HT1080 (cell line): Measurements from ENCODE around the gene EBF3. TPM values are rescaled to one million over a fixed set of nuclear protein-coding genes. Genes with fewer than 3 reads are reported as not detected.

Source experiments
- DNase-seq: peaks from one replicate; pipeline ENCODE4 v3.0.0-alpha.2; 2015; ENCODE audit warnings: low read depth
- total RNA-seq: library from RNA; depleted of rRNA; stranded (reverse); fragments of >200 nt; shearing (Covaris generic); gene quantifications from 2 replicates; pipeline ENCODE4 v1.2.3, GENCODE V29; 2014

EBF3 gene
- total RNA-seq, 1 experiment from 2014 or later: not detected

DNA sequence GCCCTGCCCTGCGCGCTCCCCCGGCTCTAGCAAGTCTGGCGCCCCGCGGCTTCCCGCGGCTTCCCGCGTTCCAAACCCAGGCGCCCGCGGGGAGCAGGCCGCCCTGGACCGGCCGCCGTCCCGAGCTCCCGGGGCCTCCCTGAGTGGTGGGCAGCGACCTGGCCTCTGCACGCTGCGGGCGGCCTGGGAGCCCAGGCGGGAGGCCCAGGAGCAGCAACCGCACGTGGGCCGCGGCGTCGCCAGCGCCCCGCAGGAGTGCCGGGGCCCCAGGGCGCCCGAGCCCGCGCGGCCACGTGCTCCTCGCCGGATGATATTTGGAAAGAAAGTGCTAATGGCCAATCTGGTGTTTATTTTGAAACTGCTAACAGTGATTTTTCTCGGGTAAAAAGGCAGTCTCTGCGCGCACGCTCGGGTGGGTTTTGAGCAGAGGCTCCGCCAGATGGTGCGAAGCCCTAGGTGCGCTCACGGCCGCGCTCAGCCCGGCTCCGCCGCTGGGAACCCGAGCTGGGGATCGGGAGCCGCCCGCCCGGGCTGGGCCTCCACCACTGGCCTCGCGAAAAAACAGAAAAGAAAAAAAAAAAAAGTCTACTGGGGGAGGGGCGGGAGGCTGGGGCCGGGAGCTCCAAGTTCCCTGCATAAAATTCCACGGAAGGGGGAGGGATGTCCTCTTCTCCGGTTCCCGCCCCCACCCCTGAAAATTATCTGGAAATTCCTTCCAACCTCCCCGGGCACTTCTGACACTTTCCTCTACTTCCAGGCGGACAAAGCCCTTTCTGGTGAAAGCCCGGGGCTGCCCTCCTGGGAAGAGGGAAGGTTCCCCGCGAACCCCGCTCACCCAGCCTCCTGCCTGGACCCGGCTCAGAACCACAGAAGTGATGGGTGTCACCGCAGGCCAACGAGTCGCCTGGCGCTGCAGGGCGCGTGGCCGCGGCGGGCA, 4.3 kb downstream of the EBF3 start:
- no peak for DNase-seq

GRCh38 chr10:129958629-129959543, 5.2 kb downstream of the EBF3 start:
- DNase-seq: no peak

DNA sequence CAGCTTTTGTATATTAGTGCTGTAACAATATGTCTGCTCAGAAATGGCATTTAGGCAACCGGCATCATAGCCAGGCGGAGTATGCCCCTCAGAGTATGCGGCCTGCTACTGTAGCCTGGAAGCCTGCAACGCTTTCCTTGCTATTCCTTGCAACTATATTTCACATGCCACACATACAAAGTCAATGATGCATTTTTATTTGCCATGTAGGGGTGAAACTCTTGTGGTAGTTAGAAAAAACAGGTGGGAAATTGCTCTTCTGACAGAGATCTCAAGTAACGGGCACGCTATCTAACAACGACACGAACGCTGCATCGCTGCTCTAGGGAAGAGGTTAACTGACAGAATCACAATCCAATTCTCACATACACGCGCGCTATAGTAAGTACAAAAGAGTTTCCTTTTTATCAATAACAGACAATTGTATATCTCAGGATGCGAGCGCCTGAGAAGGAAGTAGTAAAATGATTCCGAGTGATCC, 5.9 kb downstream of the EBF3 start:
- DNase-seq: no peak

DNA sequence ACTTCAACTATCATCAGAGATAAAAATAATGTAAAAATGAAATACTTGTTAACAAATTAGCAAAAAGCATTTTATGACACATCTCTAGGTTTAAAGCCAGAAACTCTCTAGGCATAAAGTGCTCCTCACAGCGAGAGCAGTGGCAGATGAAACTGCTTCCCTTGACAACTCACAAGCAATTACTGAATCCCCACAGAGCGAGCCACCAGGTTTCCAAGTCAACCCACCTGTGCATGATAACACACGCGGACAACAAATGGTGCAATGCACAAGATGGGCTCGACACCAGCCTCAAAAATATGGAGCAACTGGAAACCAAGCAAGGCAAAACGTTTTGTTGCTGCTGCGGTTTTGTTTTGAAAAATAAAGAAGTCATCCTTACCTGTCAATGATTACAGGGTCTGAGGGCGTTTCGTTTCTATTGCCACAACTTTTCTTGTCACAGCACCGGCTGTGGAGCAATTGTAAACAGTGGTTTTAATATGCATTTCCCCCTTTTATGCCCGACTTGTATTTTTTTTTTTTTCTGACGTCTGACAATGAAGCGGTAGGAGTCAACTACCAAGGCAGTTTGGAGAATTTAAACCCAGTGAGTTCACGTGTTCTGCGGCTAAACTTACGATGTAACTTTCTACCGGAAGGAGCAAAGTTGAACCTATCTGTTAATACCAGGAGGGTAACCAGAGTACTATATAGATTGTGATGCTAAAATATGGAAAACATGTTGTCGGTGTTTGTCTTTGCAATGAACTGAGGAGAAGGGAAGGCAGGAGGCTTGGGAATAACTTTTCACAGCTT, 7.0 kb downstream of the EBF3 start:
- DNase-seq: no peak

DNA sequence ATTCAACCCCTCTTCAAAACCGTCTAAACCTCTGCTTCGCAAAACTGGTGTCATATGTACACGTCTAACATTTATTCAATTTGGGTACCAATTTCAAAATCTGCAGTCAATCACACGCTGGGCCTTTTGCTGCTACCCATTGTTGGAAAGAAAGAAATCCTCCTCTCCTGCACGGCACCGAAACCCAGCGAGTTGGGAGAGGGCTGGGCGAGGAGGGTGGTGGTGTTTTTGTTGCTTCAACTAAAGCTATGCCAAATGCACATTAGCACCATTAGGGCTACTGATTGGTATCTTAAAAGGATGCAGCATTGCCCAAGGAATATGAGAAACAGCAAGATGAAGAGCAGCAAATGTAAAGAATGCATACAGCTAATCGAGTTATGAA, 7.8 kb downstream of the EBF3 start:
- no peak for DNase-seq

DNA sequence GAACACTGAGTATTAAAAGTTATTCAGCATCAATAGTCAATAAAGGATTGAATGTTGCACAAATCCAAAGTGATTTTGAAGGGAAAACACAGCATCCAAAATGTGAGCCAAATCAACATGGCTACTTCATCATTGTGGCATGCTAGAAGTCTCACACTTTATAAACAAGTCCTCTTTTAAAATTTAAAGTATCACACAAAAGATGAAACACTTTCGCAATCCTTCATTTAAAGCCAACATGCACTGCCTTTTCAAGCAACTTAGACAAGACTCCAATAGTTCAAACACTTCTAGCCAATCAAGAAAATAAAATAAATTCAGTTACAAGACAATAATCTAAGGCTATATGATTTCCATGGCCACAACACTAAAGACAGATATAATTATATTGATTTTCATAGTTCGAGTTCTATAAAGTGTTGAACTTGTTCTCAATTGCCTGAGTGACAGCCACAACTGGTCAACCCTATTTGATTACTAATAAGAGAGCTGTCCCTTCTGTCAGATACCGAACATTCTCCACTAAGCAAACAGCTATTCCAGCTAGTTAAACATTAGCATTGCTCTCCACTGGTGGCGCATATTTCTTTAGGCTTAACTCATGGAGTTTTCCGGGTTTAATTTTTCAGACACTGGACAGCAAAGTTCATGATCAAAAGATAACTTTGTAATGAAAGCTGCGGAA, 8.3 kb downstream of the EBF3 start:
- no peak for DNase-seq

DNA sequence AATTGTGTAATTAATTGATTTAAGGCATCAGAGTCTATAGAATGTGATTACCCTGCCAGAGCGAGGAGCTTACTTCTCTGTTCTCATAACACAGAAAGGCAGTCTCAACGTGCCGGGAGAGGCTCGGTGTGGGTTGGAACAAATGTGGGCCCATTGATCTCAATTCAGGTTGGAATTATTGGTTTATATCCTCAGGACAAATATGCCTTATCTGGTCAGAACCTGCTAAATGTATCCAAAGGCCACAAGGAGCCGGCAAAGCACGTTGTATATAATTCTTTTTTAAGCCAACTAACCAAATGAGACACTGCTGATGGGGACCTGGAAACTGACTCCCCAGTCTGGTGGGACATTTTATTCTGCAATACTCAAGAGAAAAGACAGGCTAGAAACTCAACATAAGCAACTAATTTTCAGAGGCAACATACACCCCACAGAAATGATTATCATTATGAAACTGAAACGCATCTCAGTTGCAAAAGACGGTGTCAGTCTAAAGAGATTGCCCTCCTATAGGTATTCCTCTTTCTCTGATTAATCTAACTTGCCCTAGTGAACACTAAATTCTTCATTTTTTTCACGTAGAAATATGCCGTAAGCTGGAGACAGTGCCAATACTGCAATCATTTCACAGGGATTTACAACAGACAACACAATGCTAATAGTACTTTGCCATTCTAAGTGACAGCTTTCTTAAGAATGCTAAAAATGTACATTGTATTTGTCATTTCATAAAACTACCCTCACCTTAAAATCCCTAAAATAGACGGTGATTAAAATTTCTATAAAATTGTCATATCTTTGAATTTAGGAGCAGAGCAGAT, 9.4 kb downstream of the EBF3 start:
- no peak for DNase-seq

DNA sequence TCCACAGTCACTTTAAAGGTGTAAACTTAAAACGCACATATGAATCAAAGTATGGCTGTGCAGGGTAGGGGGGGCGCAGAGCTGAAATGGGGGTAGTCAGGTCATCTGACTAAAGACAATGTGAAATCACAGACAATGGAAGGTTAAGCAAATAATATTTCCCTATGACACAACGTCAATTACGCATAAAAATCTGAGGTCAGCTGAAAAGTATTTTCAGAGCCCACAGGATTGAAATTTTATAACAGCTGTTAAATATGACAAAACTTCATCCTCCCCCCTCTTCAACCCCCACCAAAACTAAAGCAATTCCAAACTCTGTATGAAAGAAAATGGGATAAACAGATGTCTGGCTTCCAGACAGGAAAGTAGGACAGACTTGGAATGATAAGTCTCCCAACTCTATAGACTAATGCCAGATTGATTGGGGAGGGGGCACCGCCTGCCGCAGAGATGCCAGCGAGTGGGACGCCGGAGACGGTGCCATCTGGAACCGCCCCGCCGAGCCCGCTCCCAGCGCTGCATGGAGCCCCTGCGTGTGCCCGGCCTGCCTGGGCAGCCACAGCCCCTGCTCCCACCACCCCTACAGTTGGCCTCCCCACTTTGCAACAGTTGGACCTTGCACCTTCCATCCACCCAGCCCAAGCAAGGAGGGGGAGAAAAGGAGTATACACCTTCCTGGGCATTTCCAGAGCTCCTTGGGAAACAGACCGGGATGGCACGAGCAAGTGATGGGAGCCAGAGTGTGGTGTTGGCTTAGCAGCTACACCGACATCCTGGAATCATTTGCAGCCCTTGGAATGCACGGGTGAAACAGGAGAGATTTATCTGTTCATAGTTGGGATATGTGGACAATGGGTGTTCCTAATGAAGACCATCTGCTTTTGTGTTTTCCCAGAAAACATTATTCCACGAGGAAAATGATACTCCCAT, 10.7 kb downstream of the EBF3 start:
- DNase-seq: no peak

- no peak for DNase-seq
Observed at GRCh38 chr10:129952378-129953118, 11.5 kb downstream of the EBF3 start.

- no peak for DNase-seq
Observed at GRCh38 chr10:129951970-129952265, 12.2 kb downstream of the EBF3 start.

- DNase-seq: no peak
Observed at GRCh38 chr10:129951101-129951969, 12.7 kb downstream of the EBF3 start.

DNA sequence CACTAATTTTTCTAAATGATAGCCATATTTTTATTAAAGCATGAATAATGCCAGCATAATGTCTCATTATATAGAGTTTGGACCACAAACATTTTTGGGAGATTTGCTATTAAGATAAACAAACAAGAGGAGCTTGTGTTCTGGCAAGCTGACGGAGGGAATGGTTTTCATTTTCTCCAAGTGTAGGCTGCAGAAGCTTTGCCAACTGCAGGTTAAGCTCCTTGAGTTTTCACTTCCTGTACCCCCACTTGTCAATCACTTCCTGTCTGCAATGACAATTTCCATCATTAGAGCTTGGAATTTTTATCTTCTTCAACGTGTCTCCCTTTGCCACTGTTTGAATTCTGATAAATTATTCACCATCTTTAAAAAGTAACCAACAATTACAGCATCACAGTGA, 13.4 kb downstream of the EBF3 start:
- no peak for DNase-seq

DNA sequence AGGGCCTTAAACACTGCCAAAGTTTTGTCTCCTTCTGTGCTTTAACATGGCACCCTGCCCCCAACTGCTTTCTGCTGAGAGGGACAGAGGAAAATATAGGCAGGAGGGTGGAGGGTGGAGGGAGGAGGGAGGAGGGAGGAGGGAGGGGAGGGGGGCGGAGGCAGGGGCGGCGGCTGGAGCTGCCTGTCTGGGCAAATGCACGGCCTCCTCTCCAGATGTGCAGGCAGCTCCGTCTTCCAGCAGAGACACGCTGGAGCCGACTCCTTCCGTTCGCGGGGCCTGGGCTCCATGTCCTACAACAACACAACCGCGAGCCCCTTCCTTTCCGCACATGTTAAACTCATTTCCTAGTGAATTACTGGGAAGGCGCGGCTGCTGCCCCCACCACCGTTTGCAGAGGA, 14.2 kb downstream of the EBF3 start:
- no peak for DNase-seq

GRCh38 chr10:129949411-129949810, 14.7 kb downstream of the EBF3 start:
- DNase-seq: no peak

DNA sequence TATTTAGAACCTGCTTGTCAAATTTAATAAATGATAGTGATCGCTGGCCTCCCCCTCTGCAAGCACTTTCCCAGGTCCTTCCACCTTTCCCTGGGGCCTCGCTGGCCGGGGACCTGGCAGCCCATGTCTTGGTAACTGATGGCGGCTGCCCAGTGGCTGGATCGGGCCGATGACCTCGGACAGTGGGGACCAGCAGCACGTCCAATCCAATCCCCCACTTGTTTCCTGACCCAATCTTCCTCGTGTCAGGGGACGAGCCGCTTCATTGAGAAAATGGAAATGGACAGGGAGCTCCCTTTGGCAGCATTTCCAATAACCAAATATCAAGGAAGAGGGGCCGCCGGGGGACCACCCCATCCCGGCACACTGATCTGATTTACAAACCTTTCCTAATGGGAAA, 17.2 kb downstream of the EBF3 start:
- no peak for DNase-seq

DNA sequence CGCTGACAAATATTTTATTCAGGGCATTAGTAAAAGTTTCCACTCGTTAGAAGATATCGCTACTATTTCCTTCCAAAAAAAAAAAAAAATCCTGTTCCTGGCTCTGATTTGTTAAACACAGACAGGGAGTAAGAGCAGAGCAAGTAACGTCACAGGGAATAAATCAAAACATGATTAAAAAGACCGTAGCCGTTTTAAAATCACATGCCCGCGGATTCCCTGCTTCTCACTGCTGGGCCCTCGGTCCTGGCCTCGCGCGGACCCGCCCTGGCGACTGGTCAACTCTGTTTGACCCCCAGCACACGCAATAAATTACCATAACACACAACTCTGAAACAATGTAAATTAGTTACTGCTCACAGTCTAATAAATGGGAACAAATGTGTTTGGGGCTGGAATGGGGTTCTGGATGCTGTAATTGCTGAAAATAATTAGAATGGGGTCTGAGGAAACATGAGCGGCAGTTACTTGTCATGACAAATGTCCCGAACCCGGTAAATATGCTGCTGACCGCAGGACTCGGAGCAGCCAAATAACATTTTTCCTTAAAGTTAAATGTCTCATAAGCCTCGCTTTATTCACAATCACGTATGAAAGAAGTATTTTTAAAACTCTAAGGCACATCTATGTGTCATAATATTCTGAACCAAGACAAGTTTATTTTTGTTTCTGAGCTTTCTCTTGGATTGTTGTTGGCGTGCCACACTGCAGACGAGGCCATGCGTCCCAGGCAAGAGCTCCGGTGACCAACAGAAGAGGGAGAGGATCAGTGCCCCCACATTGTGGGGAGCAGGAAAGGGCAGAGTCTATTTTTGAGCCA, 17.9 kb downstream of the EBF3 start:
- no peak for DNase-seq
